ENCODE measurements around the gene ZDHHC24.

- no peak for TF ChIP-seq CTCF (IDR thresholded peaks at IDR 0.05)
- no peak for TF ChIP-seq POLR2AphosphoS5 (IDR thresholded peaks at IDR 0.05)
- no peak for TF ChIP-seq POLR2A (IDR thresholded peaks at IDR 0.05)
These were observed 1.3 kb upstream of the ZDHHC24 start for GRCh38 chr11:66546966-66547661.
